ENCODE data around the gene PTGDR2.

The PTGDR2 gene

GRCh38 chr11:60854140-60854846, 1.5 kb downstream of the PTGDR2 start:
- FAIRE-seq (no peak), DNase-seq (ENCODE audit: insufficient read length) (no peak)
- TF ChIP-seq TAF1 (IDR thresholded peaks at IDR 0.05; ENCODE audit: borderline replicate concordance, low read depth, low read length): no peak
- no peak for TF ChIP-seq POLR2A (IDR thresholded peaks at IDR 0.05; ENCODE audit: low read depth, low read length)
- TF ChIP-seq POLR2AphosphoS5 (IDR thresholded peaks at IDR 0.05; ENCODE audit: low read depth, low read length): no peak

GRCh38 chr11:60852982-60853950, 2.5 kb downstream of the PTGDR2 start:
- FAIRE-seq (no peak), DNase-seq (ENCODE audit: insufficient read length) (no peak)
- TF ChIP-seq TAF1 (IDR thresholded peaks at IDR 0.05; ENCODE audit: borderline replicate concordance, low read depth, low read length) (no peak), POLR2AphosphoS5 (IDR thresholded peaks at IDR 0.05; ENCODE audit: low read depth, low read length) (no peak), POLR2A (IDR thresholded peaks at IDR 0.05; ENCODE audit: low read depth, low read length) (no peak)

GRCh38 chr11:60852117-60852981, 3.4 kb downstream of the PTGDR2 start:
- TF ChIP-seq POLR2A (IDR thresholded peaks at IDR 0.05; ENCODE audit: low read depth, low read length) (no peak), POLR2AphosphoS5 (IDR thresholded peaks at IDR 0.05; ENCODE audit: low read depth, low read length) (no peak)
- DNase-seq (ENCODE audit: insufficient read length) (no peak), FAIRE-seq (no peak)

- FAIRE-seq (no peak), DNase-seq (ENCODE audit: insufficient read length) (no peak)
- TF ChIP-seq TAF1 (IDR thresholded peaks at IDR 0.05; ENCODE audit: borderline replicate concordance, low read depth, low read length) (no peak), POLR2AphosphoS5 (IDR thresholded peaks at IDR 0.05; ENCODE audit: low read depth, low read length) (no peak; the same call in 1 of the 2 replicates), POLR2A (IDR thresholded peaks at IDR 0.05; ENCODE audit: low read depth, low read length) (no peak)
Observed at GRCh38 chr11:60851327-60852104, 4.2 kb downstream of the PTGDR2 start.

GRCh38 chr11:60849641-60850520, 5.9 kb downstream of the PTGDR2 start:
- TF ChIP-seq POLR2A (IDR thresholded peaks at IDR 0.05; ENCODE audit: low read depth, low read length) (no peak), POLR2AphosphoS5 (IDR thresholded peaks at IDR 0.05; ENCODE audit: low read depth, low read length) (no peak), TAF1 (IDR thresholded peaks at IDR 0.05; ENCODE audit: borderline replicate concordance, low read depth, low read length) (no peak)
- no peak for DNase-seq (ENCODE audit: insufficient read length)
- no peak for FAIRE-seq

- FAIRE-seq: no peak
- TF ChIP-seq TAF1 (IDR thresholded peaks at IDR 0.05; ENCODE audit: borderline replicate concordance, low read depth, low read length) (no peak), POLR2A (IDR thresholded peaks at IDR 0.05; ENCODE audit: low read depth, low read length) (no peak), POLR2AphosphoS5 (IDR thresholded peaks at IDR 0.05; ENCODE audit: low read depth, low read length) (no peak)
- DNase-seq (ENCODE audit: insufficient read length): no peak
Observed at GRCh38 chr11:60848714-60849151, 7.0 kb downstream of the PTGDR2 start.

GRCh38 chr11:60847896-60848295, 7.9 kb downstream of the PTGDR2 start:
- DNase-seq (ENCODE audit: insufficient read length) (no peak), FAIRE-seq (no peak)
- no peak for TF ChIP-seq POLR2A (IDR thresholded peaks at IDR 0.05; ENCODE audit: low read depth, low read length)
- TF ChIP-seq TAF1 (IDR thresholded peaks at IDR 0.05; ENCODE audit: borderline replicate concordance, low read depth, low read length): no peak

GRCh38 chr11:60847281-60847680, 8.5 kb downstream of the PTGDR2 start:
- no peak for FAIRE-seq
- TF ChIP-seq TAF1 (IDR thresholded peaks at IDR 0.05; ENCODE audit: borderline replicate concordance, low read depth, low read length) (no peak), POLR2A (IDR thresholded peaks at IDR 0.05; ENCODE audit: low read depth, low read length) (no peak), POLR2AphosphoS5 (IDR thresholded peaks at IDR 0.05; ENCODE audit: low read depth, low read length) (no peak)
- no peak for DNase-seq (ENCODE audit: insufficient read length)

GRCh38 chr11:60845338-60845737, 10.4 kb downstream of the PTGDR2 start:
- FAIRE-seq: no peak
- DNase-seq (ENCODE audit: insufficient read length): no peak
- no peak for TF ChIP-seq POLR2A (IDR thresholded peaks at IDR 0.05; ENCODE audit: low read depth, low read length)
- no peak for TF ChIP-seq POLR2AphosphoS5 (IDR thresholded peaks at IDR 0.05; ENCODE audit: low read depth, low read length)
- TF ChIP-seq TAF1 (IDR thresholded peaks at IDR 0.05; ENCODE audit: borderline replicate concordance, low read depth, low read length): no peak

GRCh38 chr11:60844870-60845221, 10.9 kb downstream of the PTGDR2 start:
- FAIRE-seq: no peak
- TF ChIP-seq POLR2A (IDR thresholded peaks at IDR 0.05; ENCODE audit: low read depth, low read length): no peak
- TF ChIP-seq TAF1 (IDR thresholded peaks at IDR 0.05; ENCODE audit: borderline replicate concordance, low read depth, low read length): no peak
- no peak for TF ChIP-seq POLR2AphosphoS5 (IDR thresholded peaks at IDR 0.05; ENCODE audit: low read depth, low read length)
- no peak for DNase-seq (ENCODE audit: insufficient read length)
